NT2/D1 (cell line): ENCODE results near the gene KCNJ6.

Experiments used
- YY1 ChIP-seq: IDR thresholded peaks from 2 replicates; pipeline ENCODE4 v1.6.1; 2011; ENCODE audit not compliant: insufficient read length, insufficient read depth
- ZNF274 ChIP-seq: IDR thresholded peaks from 2 replicates; pipeline ENCODE4 v1.6.1; 2011; ENCODE audit warnings: mild to moderate bottlenecking, low read depth, low read length

DNA sequence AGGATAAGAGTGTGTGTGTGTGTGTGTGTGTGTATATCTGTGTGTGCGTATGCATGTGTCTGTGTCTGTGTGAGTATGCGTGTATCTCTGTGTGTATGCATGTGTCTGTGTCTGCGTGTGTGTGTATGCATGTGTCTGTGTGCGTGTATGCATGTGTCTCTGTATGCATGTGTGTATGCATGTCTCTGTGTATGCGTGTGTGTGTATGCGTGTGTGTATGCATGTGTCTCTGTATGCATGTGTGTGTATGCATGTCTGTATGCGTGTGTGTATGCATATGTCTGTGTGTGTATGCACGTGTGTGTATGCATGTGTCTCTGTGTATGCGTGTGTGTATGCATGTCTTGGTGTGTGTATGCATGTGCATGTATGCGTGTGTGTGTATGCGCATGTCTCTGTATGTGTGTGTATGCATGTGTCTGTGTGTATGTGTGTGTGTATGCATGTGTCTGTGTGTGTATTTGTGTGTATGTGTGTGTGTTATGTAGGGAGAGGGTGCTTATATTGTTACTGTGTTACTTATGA is 301.8 kb downstream of the KCNJ6 start:
- TF ChIP-seq ZNF274, result no peak
- no peak for TF ChIP-seq YY1
